ENCODE data around the gene OTUD7B.

Gene OTUD7B

GRCh38 chr1:149917571-149918144 lies 92.9 kb downstream of the OTUD7B start, which contains the start of gene SV2A:
SV2A (minus strand) TSS chr1:149917844; CDS start chr1:149913840, 4,004 bp downstream.
- peak; percentile 49 for DNase-seq (ENCODE audit: low read depth)

- DNase-seq (ENCODE audit: low read depth) = no peak
Observed at GRCh38 chr1:149916898-149917252, 93.7 kb downstream of the OTUD7B start.

- DNase-seq (ENCODE audit: low read depth) = no peak
Observed at GRCh38 chr1:149916193-149916897, 94.2 kb downstream of the OTUD7B start.

GRCh38 chr1:149915429-149916192 lies 94.9 kb downstream of the OTUD7B start:
- DNase-seq (ENCODE audit: low read depth) = no peak

- no peak for DNase-seq (ENCODE audit: low read depth)
Observed at GRCh38 chr1:149914545-149914944, 96.0 kb downstream of the OTUD7B start.

- DNase-seq (ENCODE audit: low read depth) = no peak
Observed at GRCh38 chr1:149906570-149907075, 103.9 kb downstream of the OTUD7B start.

- no peak for DNase-seq (ENCODE audit: low read depth)
Observed at GRCh38 chr1:149903836-149904491, 106.6 kb downstream of the OTUD7B start.

GRCh38 chr1:149899460-149900284 lies 110.9 kb downstream of the OTUD7B start, which contains the start of gene BOLA1:
BOLA1 (plus strand) TSS chr1:149899568; CDS start chr1:149900060, 492 bp downstream.
- DNase-seq (ENCODE audit: low read depth) = peak; percentile 94

GRCh38 chr1:149896575-149896974 lies 114.0 kb downstream of the OTUD7B start:
- no peak for DNase-seq (ENCODE audit: low read depth)

- no peak for DNase-seq (ENCODE audit: low read depth)
Observed at GRCh38 chr1:149888999-149889289, 121.6 kb downstream of the OTUD7B start.

GRCh38 chr1:149888247-149888998 lies 122.1 kb downstream of the OTUD7B start:
- DNase-seq (ENCODE audit: low read depth) = peak; percentile 87

Data from iris pigment epithelial cell (primary cell).